Type B pancreatic cell (in vitro differentiated cells): ENCODE data around the gene ODC1. TPM values are rescaled to one million over a fixed set of nuclear protein-coding genes. Genes with fewer than 3 reads are reported as not detected.

Source experiments
- DNase-seq: peaks from one replicate; pipeline ENCODE4 v3.0.0; 2021; ENCODE audit warnings: mixed read lengths; ENCODE audit not compliant: unreplicated experiment; ENCODE audit errors: extremely low spot score
- H3K27ac Mint-ChIP-seq: 2 replicates; pipeline ENCODE4 v1.8.0; 2021; ENCODE audit warnings: mild to moderate bottlenecking, mixed read lengths
- H3K27me3 Mint-ChIP-seq: 2 replicates; pipeline ENCODE4 v1.8.0; 2021; ENCODE audit warnings: mixed read lengths
- H3K36me3 Mint-ChIP-seq: 2 replicates; pipeline ENCODE4 v1.8.0; 2021; ENCODE audit warnings: mixed read lengths
- H3K4me1 Mint-ChIP-seq: one replicate; pipeline ENCODE4 v1.8.0; 2021; ENCODE audit warnings: mixed read lengths; ENCODE audit not compliant: unreplicated experiment
- H3K4me3 Mint-ChIP-seq: 2 replicates; pipeline ENCODE4 v1.8.0; 2021; ENCODE audit warnings: mild to moderate bottlenecking, mixed read lengths
- H3K9me3 Mint-ChIP-seq: 2 replicates; pipeline ENCODE4 v1.8.0; 2021; ENCODE audit warnings: mixed read lengths
- total RNA-seq: library from RNA; stranded (reverse); gene quantifications from 2 replicates; pipeline ENCODE4 v1.2.1, GENCODE V29; 2021; ENCODE audit warnings: low replicate concordance
- TF ChIP-seq, protein P1 (sequence below): fragments of 200-600 bp; sonication (generic); conservative IDR thresholded peaks from 2 replicates; pipeline ENCODE4 v1.5.0; 2021; ENCODE audit warnings: antibody characterized with exemption, mild to moderate bottlenecking

The ODC1 gene
- total RNA-seq, 1 donor from 2014 or later: 135 TPM

DNA sequence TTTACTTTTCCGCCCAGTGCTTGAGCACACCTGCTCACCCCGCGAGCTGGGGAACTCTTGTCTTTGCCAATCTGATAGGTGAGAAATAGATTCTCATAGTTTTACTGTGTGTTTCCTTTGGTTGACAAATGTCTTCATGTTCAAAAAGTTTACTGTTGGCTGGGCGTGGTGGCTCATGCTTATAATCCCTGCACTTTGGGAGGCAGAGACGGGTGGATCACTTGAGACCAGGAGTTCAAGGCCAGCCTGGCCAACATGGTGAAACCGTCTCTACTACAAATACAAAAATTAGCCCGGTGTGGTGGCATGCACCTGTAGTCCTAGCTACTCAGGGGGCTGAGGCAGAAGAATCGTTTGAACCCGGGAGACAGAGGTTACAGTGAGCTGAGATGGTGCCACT, 10.3 kb downstream of the ODC1 start:
- Mint-ChIP-seq H3K36me3 (peaks cover 13% of the 10 kb centered on the region), H3K4me3 (no peak overlapping the region), H3K27me3 (peaks cover 7% of the 10 kb centered on the region), H3K4me1 (peaks cover 12% of the 10 kb centered on the region), H3K9me3 (no peaks in the 10 kb centered on the region), H3K27ac (no peak overlapping the region)
- TF ChIP-seq, protein P1, sequence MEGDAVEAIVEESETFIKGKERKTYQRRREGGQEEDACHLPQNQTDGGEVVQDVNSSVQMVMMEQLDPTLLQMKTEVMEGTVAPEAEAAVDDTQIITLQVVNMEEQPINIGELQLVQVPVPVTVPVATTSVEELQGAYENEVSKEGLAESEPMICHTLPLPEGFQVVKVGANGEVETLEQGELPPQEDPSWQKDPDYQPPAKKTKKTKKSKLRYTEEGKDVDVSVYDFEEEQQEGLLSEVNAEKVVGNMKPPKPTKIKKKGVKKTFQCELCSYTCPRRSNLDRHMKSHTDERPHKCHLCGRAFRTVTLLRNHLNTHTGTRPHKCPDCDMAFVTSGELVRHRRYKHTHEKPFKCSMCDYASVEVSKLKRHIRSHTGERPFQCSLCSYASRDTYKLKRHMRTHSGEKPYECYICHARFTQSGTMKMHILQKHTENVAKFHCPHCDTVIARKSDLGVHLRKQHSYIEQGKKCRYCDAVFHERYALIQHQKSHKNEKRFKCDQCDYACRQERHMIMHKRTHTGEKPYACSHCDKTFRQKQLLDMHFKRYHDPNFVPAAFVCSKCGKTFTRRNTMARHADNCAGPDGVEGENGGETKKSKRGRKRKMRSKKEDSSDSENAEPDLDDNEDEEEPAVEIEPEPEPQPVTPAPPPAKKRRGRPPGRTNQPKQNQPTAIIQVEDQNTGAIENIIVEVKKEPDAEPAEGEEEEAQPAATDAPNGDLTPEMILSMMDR: no peak
- no peak for DNase-seq

DNA sequence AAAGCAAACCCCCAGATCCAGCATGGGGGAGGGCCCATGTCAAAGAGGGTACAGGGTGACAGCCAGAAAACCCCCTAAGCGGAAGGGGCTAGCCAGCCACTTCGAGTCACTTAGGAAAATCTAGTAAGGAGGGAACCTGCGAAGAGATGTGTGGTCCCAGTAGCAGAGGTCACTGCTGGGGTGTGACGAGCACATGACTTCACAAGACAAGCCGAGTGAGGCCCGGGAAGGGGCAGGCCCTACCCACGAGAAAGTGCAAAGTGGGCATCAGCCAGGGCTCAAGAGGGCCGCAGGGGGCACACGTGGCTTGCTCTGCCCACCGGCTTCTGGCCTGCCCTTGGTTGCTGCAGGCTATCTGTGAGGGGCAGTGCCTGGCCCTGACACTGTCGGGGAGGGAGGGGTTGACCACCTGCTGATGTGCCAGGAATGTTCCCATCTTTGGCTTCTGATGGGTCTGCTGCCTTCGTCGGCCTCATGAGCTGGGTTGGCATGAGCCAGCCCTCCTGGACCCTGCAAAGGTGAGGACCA, 11.5 kb downstream of the ODC1 start:
- Mint-ChIP-seq H3K27ac (no peak overlapping the region), H3K36me3 (peaks cover 7% of the 10 kb centered on the region), H3K9me3 (no peaks in the 10 kb centered on the region), H3K27me3 (peaks cover 7% of the 10 kb centered on the region), H3K4me1 (peaks cover 12% of the 10 kb centered on the region), H3K4me3 (no peak overlapping the region)
- TF ChIP-seq, protein P1: no peak
- DNase-seq: no peak

DNA sequence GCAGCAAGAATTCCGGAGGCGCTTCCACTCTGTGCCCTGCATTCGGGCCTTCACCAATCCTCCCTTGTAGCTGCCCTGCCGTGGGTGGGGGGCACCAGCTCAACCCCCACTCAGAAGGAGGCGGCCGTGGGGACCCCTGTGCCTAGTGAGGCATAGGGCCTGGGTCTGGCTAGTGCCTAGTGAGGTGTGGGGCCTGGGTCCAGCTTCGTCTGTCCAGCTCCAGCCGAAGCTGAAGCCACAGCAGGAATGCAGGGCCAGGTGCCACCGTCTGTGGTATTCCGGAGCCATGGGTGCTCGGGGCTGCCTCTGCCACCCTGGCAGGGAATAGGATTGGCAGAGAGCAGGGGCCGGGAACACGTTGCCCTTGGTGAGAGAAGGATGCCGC, 12.3 kb downstream of the ODC1 start:
- Mint-ChIP-seq H3K4me3 (no peak overlapping the region), H3K9me3 (no peaks in the 10 kb centered on the region), H3K27ac (no peak overlapping the region), H3K36me3 (peaks cover 3% of the 10 kb centered on the region), H3K27me3 (peaks cover 7% of the 10 kb centered on the region), H3K4me1 (peaks cover 12% of the 10 kb centered on the region)
- TF ChIP-seq, protein P1: no peak
- DNase-seq: no peak

DNA sequence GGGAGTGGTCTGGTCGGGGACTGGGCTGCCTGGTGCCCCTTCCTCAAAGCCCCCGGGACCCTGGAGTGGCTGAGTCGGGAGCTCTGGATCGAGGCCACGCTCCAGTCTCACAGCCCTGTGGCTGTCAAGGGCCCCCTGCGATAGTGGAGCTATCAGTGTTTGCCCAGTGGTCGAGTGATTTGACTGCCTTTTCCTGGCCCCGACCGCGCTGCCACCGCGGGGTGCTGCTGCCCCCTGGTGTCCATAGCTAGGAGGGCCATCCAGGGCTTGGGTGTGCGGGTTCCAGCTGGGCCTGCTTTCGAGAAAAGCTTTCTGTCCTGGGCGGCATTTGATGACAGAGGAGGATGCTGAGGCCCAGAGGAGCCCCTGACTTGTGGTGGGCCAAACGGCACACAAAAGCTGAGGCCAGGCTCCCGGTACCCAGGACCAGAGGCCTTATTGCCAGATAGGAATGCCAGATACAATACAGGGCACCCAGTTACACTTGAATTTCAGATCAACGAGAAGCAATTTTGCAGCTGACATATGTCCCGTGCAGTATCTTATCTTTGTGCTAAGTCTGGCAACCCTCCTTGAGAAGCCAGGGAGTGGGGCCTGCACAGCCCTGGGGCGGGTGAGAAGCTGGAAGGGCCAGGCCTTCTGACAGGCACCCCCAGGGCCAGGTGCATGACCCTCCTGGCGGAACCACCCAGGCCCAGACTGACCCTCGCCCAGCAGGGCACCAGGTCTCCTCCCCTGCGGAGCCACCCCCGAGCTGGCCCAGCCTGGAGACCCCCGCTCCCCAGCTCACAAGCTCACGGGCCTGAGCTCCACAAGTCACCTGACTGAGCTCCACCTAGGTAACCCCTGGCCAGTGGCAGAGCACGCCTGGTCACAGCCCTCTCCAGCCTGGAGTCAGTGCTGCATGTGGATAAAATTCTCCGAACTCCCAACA, 13.0 kb downstream of the ODC1 start:
- DNase-seq: peak; percentile 89
- Mint-ChIP-seq H3K4me1 (peaks cover 12% of the 10 kb centered on the region), H3K27me3 (peaks cover 7% of the 10 kb centered on the region), H3K9me3 (no peaks in the 10 kb centered on the region), H3K36me3 (no peaks in the 10 kb centered on the region), H3K27ac (no peak overlapping the region), H3K4me3 (no peak overlapping the region)
- TF ChIP-seq, protein P1: peak; percentile 97

DNA sequence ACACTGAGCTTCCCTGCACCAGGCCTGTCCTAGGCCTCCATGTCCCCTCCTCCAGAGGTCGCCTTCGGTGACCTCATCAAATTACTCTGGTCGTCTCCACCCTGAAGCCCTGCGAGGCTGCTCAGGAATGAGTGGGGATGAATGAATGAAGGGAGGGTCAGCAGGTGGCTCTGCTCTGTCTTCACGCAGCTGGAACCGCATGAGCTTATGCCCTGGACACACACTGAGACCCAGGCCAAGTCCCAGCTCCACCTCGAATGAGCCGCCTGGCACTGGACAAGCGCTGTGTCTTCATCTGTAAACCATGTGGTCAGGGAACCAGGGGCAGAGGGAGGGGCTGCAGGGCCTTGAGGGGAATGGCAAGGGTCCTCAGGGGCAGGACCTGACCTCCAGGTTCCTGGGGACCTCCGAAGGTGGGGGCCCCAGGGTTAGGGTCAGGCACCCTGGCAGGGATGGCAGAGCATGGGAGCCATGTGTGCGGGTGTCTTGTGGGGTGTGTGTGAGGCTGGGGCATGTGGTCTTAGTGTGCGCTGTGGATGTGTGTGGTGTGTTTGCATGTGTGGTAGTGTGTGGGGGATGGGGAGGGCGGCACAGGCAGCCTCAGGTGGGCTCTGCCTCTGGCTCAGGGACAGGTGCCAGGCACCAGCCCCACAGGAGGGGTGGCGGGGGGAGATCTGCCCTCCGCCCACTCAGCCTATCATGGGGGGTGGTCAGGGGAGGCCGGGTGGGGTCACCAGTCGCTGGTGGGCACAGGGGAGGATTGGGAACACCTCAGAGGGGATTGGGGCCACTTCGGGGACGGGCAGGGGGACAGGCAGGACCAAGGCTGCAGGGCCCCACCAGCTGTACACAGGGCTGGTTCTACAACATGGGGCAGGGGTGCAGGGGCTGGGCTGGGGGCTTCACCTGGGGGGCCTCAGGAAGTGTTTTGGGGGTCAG, 13.9 kb downstream of the ODC1 start:
- no peak for DNase-seq
- Mint-ChIP-seq H3K36me3 (no peaks in the 10 kb centered on the region), H3K4me3 (no peak overlapping the region), H3K9me3 (no peaks in the 10 kb centered on the region), H3K27me3 (peaks cover 7% of the 10 kb centered on the region), H3K4me1 (peaks cover 12% of the 10 kb centered on the region), H3K27ac (no peak overlapping the region)
- TF ChIP-seq, protein P1: no peak
